Mucosa of gallbladder (tissue), 1 donor: ENCODE results near the gene MDC1. TPM values are rescaled to one million over a fixed set of nuclear protein-coding genes. Genes with fewer than 3 reads are reported as not detected.
"Not testable (repeated sequence)": the region's sequence is repeated elsewhere in the genome, so short reads cannot be mapped to it uniquely, and the experiment has no call there.

Experiments
- DNase-seq: peaks from one replicate; pipeline ENCODE4 v3.0.0-alpha.2; 2020; ENCODE audit warnings: low spot score
- total RNA-seq: library from RNA; stranded (reverse); gene quantifications from one replicate; pipeline ENCODE4 v1.2.1, GENCODE V29; 2021
- donor health status: DM: no; HTN: no; CAD: no.

Gene MDC1
- total RNA-seq, 1 donor from 2014 or later = 33.4 TPM

GRCh38 chr6:30723843-30724741 lies 7.0 kb upstream of the MDC1 start:
- DNase-seq = not testable (repeated sequence)

DNA sequence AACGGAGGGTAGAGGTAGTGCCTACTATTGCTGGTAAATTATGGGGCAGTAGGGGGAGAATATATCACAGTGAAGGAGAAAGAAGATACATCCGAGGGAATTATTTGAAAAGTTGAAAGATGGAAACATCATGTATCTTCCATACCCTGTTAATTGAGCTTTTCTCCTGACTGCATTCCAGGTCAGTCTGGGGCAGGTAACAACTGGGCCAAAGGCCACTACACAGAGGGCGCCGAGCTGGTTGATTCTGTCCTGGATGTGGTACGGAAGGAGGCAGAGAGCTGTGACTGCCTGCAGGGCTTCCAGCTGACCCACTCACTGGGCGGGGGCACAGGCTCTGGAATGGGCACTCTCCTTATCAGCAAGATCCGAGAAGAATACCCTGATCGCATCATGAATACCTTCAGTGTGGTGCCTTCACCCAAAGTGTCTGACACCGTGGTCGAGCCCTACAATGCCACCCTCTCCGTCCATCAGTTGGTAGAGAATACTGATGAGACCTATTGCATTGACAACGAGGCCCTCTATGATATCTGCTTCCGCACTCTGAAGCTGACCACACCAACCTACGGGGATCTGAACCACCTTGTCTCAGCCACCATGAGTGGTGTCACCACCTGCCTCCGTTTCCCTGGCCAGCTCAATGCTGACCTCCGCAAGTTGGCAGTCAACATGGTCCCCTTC lies 6.2 kb upstream of the MDC1 start:
- not testable (repeated sequence) for DNase-seq

DNA sequence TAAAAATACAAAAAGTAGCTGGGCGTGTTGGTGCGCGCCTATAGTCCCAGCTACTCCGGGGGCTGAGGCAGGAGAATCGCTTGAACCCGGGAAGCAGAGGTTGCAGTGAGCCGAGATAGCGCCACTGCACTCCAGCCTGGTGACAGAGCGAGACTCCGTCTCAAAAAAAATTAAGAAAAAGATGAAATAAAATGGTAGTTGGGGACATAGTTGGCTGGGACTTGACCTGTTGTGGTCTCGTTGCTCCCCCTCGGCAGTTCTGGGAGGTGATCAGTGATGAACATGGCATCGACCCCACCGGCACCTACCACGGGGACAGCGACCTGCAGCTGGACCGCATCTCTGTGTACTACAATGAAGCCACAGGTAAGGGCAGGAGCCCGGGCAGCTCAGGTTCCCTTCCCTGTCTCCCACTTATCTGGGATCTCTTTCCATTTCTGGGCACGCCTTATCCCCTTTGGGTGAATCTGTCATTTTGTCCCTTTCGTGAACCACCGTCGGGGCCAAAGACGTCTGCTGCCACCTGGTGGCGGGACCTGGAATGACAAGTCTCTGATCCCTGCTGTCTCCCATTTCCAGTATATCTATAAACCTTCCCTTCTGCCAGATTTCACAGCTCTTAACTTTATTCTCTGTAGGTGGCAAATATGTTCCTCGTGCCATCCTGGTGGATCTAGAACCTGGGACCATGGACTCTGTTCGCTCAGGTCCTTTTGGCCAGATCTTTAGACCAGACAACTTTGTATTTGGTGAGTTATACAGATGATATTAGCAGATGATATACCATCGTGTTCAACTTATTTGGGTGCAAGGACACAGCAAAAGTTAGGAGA lies 5.4 kb upstream of the MDC1 start:
- DNase-seq = peak; percentile 88

DNA sequence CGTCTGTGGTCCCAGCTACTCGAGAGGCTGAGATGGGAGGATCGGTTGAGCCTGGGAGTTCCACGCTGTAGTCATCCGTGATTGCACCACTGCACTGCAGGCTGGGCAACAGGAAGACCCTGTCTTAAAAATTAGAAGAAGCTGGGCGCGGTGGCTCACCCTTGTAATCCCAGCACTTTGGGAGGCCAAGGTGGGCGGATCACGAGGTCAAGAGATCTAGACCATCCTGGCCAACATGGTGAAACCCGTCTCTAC lies 4.9 kb upstream of the MDC1 start:
- not testable (repeated sequence) for DNase-seq

DNA sequence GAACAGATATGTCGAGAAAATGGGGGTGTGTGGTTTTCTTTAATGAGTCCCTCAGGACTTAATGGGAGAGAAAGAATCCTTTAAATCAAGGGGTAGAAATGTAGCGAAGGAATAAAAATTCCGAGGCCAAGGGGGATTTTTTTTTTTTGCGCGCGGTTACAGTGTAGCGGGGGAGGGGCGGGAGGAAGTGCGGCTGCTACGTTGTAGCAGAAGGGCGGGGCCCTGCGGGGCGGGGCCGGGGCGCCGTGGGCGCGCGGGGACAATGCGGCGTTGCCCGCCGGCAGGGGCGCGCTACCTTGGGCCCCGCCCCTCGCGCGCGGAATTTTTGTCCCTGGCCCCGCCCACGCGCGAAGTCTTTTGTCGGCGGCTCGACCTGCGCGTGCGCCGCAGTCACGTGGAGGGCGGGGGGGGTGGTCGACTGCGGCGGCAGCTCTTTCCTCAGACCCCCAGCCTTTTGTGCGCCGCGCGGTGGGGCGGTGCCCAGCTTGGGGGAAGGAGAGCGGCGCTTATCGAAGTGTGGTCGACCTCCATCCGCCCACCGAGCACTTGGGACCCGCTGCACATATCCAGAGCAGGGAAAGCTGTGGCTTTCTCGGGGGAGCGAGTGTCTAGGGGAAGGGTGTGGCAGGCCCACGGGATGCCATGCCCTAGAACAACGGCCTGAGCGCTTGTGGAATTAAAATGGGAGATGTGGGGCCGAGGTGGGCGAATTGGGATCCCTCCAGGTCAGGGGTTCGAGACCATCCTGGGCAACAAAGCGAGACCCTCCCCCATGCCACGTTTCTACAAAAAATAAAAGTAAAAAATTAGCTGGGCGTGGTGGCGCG lies 4.3 kb upstream of the MDC1 start:
- DNase-seq = peak; percentile 93

GRCh38 chr6:30720738-30721197 lies 3.7 kb upstream of the MDC1 start:
- peak; percentile 62 for DNase-seq

- peak; percentile 97 for DNase-seq
Measured at GRCh38 chr6:30719791-30720737, 3.0 kb upstream of the MDC1 start, which contains the start of gene TUBB. Gene TUBB (plus strand): TSS chr6:30720352. CDS start chr6:30720507, 155 bp downstream.

- no peak for DNase-seq
Measured at GRCh38 chr6:30719356-30719755, 2.3 kb upstream of the MDC1 start.

DNA sequence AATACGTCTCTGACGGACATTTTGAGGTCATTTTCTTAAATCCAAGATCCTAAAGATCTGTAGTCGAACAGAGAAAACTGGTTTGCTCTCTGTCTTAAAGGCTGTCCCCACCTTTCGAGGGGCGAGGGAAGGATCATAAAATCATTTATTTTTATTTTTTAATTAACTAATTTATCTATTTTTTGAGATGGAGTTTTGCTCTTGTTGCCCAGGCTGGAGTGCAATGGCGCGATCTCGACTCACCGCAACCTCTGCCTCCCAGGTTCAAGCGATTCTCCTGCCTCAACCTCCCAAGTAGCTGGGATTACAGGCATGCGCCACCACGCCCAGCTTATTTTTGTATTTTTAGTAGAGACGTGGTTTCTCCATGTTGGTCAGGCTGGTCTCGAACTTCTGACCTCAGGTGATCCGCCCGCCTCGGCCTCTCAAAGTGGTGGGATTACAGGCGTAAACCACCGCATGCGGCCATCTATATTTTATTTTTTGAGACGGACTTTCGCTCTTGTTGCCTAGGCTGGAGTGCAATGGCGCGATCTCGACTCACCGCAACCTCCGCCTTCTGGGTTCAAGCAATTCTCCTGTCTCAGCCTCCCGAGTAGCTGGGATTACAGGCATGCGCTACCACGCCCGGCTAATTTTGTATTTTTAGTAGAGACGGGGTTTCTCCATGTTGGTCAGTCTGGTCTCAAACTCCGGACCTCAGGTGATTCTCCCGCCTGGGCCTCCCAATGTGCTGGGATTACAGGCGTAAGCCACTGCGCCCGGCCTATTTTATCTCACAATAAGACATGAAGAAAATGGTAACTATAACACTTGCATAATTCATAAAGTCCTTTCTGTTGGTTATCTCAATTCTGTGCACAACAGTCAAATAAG lies 1.0 kb upstream of the MDC1 start:
- not testable (repeated sequence) for DNase-seq

DNA sequence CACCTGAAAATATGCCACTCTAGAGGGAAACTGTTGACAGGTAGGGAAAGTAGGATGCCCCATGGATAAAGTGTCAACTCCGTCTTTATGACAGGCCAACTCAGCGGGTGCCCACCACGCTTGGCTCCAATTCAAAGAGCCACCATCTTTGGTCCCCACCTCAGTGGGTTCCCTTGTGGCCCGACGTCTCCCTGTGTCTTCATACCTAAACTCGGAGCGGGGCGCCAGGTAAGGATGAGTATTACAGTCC lies 277 bp downstream of the MDC1 start:
- DNase-seq = no peak

- DNase-seq = no peak
Measured at GRCh38 chr6:30714263-30714662, 2.8 kb downstream of the MDC1 start.

DNA sequence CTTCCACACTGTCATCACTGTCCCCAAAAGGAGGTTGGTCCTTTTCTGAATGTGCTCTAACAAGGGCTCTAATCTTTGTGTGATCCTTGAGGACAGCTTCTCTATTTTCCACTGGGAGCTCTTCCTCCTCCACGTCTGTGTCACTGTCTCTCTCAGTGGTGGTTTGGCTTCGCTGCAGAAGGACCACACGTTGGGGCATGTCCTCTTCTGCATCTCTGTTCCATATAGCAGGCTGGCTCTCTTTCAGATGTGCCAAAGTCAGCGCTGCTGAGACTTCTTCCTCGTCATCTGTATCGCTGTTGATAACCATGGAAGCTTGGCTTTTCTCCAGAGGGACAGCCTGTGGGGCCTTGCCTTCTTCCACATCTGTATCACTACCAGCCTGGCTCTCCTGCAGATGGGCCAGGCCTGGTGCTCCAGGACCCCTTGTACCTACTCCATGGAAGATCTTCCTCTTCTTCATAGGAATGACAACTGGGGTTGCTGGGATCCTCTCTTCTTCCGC lies 4.6 kb downstream of the MDC1 start:
- DNase-seq = no peak

DNA sequence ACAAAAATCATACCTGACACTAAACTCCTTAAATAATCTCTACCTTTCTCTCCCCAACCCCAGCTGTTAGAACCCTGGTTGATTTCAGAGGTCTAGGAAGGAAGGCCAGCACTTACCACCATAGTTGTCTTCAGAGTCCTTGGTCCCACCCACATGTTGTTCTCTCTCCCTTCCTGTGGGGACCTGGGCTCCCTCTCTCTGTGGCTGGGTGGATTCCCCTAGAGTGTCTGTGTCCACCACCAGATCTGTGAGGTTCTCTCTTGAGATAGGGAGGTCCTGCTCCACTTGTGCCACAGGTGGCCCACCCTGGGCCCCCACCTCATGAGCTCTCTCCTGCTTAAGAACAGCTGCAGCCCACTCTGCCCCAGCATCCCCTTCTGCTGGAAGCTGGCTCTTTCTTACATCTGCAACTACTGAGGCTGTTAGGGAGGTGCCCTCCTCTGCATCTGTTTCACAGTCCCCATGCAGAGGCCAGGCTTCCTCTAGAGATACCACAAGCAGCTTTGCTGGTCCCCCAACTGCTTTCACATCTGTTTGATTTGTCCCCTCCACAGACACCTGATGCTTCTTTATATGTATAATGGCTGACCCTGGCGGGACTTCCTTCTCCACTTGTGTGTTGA lies 5.2 kb downstream of the MDC1 start:
- DNase-seq = no peak

- no peak for DNase-seq
Measured at GRCh38 chr6:30709101-30709868, 7.8 kb downstream of the MDC1 start.

- DNase-seq = peak; percentile 58
Measured at GRCh38 chr6:30707281-30707850, 9.7 kb downstream of the MDC1 start.

- no peak for DNase-seq
Measured at GRCh38 chr6:30705620-30706019, 11.5 kb downstream of the MDC1 start.

GRCh38 chr6:30703821-30704220 lies 13.3 kb downstream of the MDC1 start:
- DNase-seq = no peak

- DNase-seq = no peak
Measured at GRCh38 chr6:30703011-30703410, 14.1 kb downstream of the MDC1 start.
